ENCODE data around the gene PRICKLE1.

DNA sequence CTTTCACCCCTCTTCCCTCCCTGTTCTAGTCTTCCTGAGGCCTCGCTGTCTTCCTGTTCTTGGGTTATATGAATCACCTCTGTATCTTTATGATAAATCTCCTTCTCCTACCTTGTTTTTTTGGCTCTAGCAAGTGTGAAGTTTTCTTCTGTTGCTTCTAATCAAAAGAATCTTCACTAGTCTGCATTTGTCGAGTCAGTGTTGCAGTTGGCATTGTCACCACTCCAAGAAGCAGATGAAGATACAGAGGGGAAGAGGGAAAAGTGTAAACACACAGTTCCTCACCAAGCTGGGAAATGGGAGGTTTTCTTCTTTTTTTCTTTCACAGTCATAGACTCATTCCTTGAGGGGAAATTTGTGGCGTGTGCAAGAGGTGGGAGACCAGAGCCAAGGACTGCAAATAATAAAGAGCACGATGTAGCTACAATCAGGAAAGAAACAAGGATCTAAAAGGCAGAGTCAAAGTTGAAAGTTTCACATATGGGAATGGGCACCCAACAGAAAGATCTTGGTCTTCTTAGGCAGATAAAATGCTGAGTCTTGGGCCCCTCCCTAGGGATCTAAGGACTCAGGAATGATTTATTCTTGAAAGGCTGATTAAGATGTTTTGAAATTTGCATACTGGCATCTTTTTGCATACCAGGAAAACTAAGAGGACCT, 22.2 kb upstream of the PRICKLE1 start:
- TF ChIP-seq NFE2L1 (tag; IDR thresholded peaks at IDR 0.05; ENCODE audit: borderline replicate concordance, low read depth) (no peak), GATA2 (CRISPR knock-in tag; IDR thresholded peaks at IDR 0.05) (no peak), CSDE1 (IDR thresholded peaks at IDR 0.05) (no peak), BRCA1 (IDR thresholded peaks at IDR 0.05) (no peak), BRCA1 (CRISPR knock-in tag; IDR thresholded peaks at IDR 0.05) (no peak)
- TF ChIP-seq, protein P1, sequence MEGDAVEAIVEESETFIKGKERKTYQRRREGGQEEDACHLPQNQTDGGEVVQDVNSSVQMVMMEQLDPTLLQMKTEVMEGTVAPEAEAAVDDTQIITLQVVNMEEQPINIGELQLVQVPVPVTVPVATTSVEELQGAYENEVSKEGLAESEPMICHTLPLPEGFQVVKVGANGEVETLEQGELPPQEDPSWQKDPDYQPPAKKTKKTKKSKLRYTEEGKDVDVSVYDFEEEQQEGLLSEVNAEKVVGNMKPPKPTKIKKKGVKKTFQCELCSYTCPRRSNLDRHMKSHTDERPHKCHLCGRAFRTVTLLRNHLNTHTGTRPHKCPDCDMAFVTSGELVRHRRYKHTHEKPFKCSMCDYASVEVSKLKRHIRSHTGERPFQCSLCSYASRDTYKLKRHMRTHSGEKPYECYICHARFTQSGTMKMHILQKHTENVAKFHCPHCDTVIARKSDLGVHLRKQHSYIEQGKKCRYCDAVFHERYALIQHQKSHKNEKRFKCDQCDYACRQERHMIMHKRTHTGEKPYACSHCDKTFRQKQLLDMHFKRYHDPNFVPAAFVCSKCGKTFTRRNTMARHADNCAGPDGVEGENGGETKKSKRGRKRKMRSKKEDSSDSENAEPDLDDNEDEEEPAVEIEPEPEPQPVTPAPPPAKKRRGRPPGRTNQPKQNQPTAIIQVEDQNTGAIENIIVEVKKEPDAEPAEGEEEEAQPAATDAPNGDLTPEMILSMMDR (IDR thresholded peaks at IDR 0.05 in 2 of 3, conservative IDR thresholded peaks at IDR 0.05 in 1 of 3; ENCODE audit: insufficient read depth in 2 of 3, low read depth in 1 of 3, low read length in 3 of 3): no peak
- TF ChIP-seq, protein P2, sequence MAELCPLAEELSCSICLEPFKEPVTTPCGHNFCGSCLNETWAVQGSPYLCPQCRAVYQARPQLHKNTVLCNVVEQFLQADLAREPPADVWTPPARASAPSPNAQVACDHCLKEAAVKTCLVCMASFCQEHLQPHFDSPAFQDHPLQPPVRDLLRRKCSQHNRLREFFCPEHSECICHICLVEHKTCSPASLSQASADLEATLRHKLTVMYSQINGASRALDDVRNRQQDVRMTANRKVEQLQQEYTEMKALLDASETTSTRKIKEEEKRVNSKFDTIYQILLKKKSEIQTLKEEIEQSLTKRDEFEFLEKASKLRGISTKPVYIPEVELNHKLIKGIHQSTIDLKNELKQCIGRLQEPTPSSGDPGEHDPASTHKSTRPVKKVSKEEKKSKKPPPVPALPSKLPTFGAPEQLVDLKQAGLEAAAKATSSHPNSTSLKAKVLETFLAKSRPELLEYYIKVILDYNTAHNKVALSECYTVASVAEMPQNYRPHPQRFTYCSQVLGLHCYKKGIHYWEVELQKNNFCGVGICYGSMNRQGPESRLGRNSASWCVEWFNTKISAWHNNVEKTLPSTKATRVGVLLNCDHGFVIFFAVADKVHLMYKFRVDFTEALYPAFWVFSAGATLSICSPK (IDR thresholded peaks at IDR 0.05; ENCODE audit: borderline replicate concordance): no peak
- TF ChIP-seq, protein P3, sequence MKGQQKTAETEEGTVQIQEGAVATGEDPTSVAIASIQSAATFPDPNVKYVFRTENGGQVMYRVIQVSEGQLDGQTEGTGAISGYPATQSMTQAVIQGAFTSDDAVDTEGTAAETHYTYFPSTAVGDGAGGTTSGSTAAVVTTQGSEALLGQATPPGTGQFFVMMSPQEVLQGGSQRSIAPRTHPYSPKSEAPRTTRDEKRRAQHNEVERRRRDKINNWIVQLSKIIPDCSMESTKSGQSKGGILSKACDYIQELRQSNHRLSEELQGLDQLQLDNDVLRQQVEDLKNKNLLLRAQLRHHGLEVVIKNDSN (CRISPR knock-in tag; IDR thresholded peaks at IDR 0.05): no peak
